HG02973 (cell line): ENCODE measurements around the gene THRB.

Experiments
- ATAC-seq: cut with Tn5 transposase; IDR thresholded peaks from one replicate; pipeline ENCODE4 v1.9.1; 2021; ENCODE audit warnings: moderate library complexity; ENCODE audit not compliant: unreplicated experiment

The THRB gene

GRCh38 chr3:24157106-24157505 is 337.5 kb downstream of the THRB start:
- no peak for ATAC-seq

- ATAC-seq: no peak
These were observed 338.2 kb downstream of the THRB start for GRCh38 chr3:24156466-24156865.

GRCh38 chr3:24155276-24155675 is 339.4 kb downstream of the THRB start:
- ATAC-seq: no peak

GRCh38 chr3:24154781-24155180 is 339.9 kb downstream of the THRB start:
- ATAC-seq: no peak

GRCh38 chr3:24154013-24154695 is 340.5 kb downstream of the THRB start:
- peak; percentile 87 for ATAC-seq

- no peak for ATAC-seq
These were observed 343.1 kb downstream of the THRB start for GRCh38 chr3:24151594-24151993.

- ATAC-seq: no peak
These were observed 345.6 kb downstream of the THRB start for GRCh38 chr3:24149032-24149431.

- ATAC-seq: no peak
These were observed 348.4 kb downstream of the THRB start for GRCh38 chr3:24145981-24146822.

GRCh38 chr3:24145481-24145880 is 349.2 kb downstream of the THRB start:
- no peak for ATAC-seq

- ATAC-seq: no peak
These were observed 352.5 kb downstream of the THRB start for GRCh38 chr3:24142127-24142526.

GRCh38 chr3:24141548-24141947 is 353.1 kb downstream of the THRB start:
- ATAC-seq: no peak

- ATAC-seq: no peak
These were observed 354.9 kb downstream of the THRB start for GRCh38 chr3:24139463-24140412.

GRCh38 chr3:24138876-24139256 is 355.8 kb downstream of the THRB start:
- ATAC-seq: no peak

GRCh38 chr3:24137958-24138875 is 356.4 kb downstream of the THRB start:
- ATAC-seq: no peak

GRCh38 chr3:24137334-24137733 is 357.3 kb downstream of the THRB start:
- ATAC-seq: no peak

- no peak for ATAC-seq
These were observed 357.9 kb downstream of the THRB start for GRCh38 chr3:24136624-24137310.

- ATAC-seq: no peak
These were observed 359.4 kb downstream of the THRB start for GRCh38 chr3:24135280-24135679.

- no peak for ATAC-seq
These were observed 360.7 kb downstream of the THRB start for GRCh38 chr3:24133942-24134341.

- ATAC-seq: no peak
These were observed 361.2 kb downstream of the THRB start for GRCh38 chr3:24133436-24133835.

- no peak for ATAC-seq
These were observed 365.1 kb downstream of the THRB start for GRCh38 chr3:24129549-24129948.
